Choroid plexus epithelial cell (primary cell): ENCODE results near the gene SLC48A1.

Source experiments
- DNase-seq: peaks from one replicate; pipeline ENCODE4 v3.0.0-alpha.2; 2010; ENCODE audit warnings: low read depth
- H3K4me3 ChIP-seq: 2 replicates; pipeline ENCODE4 v1.5.1; 2011; ENCODE audit warnings: low read depth, mild to moderate bottlenecking, control low read depth, low read length, moderate library complexity
- CTCF ChIP-seq: conservative IDR thresholded peaks from 2 replicates; pipeline ENCODE4 v1.5.1; 2011; ENCODE audit warnings: low read depth, mild to moderate bottlenecking, control low read depth, inconsistent platforms, low read length, moderate library complexity

The SLC48A1 gene

GRCh38 chr12:47752121-47752520 lies 20.9 kb upstream of the SLC48A1 start:
- no peak for DNase-seq
- H3K4me3 ChIP-seq: no peak overlapping the region
- no peak for TF ChIP-seq CTCF

- no peak for TF ChIP-seq CTCF
- no peak for DNase-seq
- no peak overlapping the region for H3K4me3 ChIP-seq
Measured at GRCh38 chr12:47752552-47752951, 20.5 kb upstream of the SLC48A1 start.

DNA sequence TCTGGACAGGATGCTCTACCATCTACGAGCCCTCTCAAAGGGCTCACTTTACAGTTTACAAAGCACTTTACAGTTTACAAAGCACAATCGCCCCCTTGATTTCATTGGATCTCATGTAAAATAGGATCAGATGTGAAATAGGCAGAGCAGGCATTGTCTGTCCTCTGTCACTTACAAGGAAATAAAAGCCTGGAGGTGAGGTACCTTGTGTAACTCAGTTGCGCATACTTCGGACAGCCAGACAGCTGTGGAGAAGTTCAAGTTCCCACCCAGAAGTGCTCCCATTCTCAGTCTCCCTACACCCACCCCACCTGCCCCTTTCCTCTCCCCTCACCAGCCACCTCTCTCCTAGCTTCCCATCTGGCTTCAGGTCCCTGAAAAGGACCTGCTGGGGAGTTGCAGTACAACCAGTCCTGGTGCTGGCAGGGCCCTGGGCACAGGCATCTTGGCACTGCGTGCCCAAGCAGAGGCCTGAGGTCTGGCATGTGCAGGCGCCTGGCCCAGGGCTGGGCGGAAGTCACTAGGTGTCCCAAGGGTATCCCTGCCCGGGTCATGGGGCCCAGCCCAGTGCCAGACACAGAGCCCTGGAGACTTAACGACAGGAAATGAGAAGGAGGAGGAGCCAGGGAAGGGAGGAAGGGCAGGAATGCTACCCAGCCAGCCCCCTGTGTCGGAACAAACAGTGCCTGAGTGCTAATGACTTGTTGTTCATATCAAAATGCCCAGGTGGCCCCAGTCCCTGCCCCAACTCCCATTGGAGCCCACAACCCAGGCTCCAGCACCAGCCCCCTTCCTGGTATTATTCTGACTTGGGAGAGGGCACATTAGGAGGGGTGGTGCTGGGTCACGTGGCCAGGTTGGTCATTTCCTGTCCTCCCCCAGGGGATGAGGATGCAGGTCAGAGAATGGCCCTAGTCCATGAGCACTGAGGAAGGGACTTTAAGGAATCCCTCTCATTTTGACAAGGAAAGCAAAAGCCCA lies 19.7 kb upstream of the SLC48A1 start:
- DNase-seq: no peak
- H3K4me3 ChIP-seq: no peak overlapping the region

GRCh38 chr12:47754126-47754525 lies 18.9 kb upstream of the SLC48A1 start:
- TF ChIP-seq CTCF: no peak
- H3K4me3 ChIP-seq: no peak overlapping the region
- DNase-seq: no peak

More for the DNA sequence above, 19.7 kb upstream of the SLC48A1 start:
- no peak for TF ChIP-seq CTCF

- no peak overlapping the region for H3K4me3 ChIP-seq
- no peak for DNase-seq
- no peak for TF ChIP-seq CTCF
Measured at GRCh38 chr12:47754881-47755280, 18.2 kb upstream of the SLC48A1 start.

DNA sequence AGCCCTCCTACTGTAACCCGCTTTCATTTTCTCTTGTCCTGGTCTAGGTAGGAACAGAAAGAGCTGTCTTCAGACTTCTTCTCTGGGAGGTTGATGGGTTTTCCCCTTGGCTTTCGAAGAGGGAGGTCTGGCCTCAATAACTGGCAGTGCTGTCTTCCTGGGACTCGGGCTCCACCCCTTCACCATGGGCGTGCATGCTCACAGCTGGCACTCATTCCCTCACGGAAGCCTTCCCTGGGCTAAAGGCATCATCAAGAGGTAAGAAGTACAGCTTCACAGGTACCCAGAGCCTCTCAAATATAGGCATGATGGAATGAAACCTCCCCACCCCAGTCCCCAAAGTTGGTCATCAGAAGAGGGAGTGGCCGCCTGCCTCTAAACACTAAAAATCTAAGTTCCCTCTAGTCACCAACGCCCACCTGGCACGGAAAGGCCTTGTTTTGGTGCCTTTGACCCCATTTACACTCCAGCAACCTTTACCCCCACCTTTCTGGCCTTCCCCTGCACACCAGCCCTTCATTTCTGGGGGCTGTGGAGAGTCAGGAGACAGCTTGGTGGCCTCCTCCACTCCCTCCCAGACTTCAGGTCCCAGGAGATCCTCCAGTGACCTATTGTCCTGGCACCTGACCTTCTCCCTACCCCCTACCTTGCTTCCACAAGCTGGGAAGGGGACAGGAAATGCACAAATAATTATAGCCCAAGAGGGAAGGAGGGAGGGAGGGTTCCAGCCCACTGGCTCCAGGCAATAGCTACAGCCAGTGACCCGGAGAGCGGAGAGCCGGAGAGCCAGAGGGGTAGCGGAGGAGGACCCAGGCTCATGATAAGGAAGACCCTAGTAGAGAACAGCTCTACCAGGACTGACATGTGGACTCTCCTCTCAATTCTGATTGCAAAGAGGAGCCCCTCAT lies 17.1 kb upstream of the SLC48A1 start:
- no peak for DNase-seq
- no peak for TF ChIP-seq CTCF
- no peak overlapping the region for H3K4me3 ChIP-seq
